ENCODE measurements around the gene BPI. TPM values are rescaled to one million over a fixed set of nuclear protein-coding genes. Genes with fewer than 3 reads are reported as not detected.

Gene BPI
- total and polyA plus RNA-seq, 12 donors: 0.01 to 1.6 (median 0.15) TPM; not detected in 7

GRCh38 chr20:38354227-38354626 is 50.3 kb downstream of the BPI start:
- intact Hi-C loops (cut with DNase I): no loop called here
- WGBS, 2 donors: 92 to 94% methylated on average over 10 of the region's 10 CpGs
- no peaks in the 10 kb centered on the region for H3K9me3 ChIP-seq
- H3K27ac ChIP-seq: no peak overlapping the region
- H3K27me3 ChIP-seq: no peaks in the 10 kb centered on the region
- peaks cover 0 to 13% (median 0%) of the 10 kb centered on the region in 9 donors for H3K4me1 ChIP-seq
- ATAC-seq (no peak), DNase-seq (no peak)
- no peak overlapping the region for H3K4me3 ChIP-seq
- no peaks in the 10 kb centered on the region for H3K36me3 ChIP-seq
- TF ChIP-seq CTCF (IDR thresholded peaks at IDR 0.05): no peak

GRCh38 chr20:38355161-38356012 is 51.4 kb downstream of the BPI start:
- Histone ChIP-seq H3K9me3 (no peaks in the 10 kb centered on the region), H3K27ac (no peak overlapping the region)
- 83 to 86% methylated on average over 18 of the region's 18 CpGs for WGBS, 2 donors

GRCh38 chr20:38357653-38358207 is 53.8 kb downstream of the BPI start:
- 81 to 90% methylated on average over 7 of the region's 7 CpGs for WGBS, 2 donors
- H3K27ac ChIP-seq: no peak overlapping the region

More at GRCh38 chr20:38355161-38356012, 51.4 kb downstream of the BPI start:
- no peak overlapping the region for H3K4me3 ChIP-seq
- DNase-seq: no peak
- peaks cover 0 to 13% (median 0%) of the 10 kb centered on the region in 9 donors for H3K4me1 ChIP-seq
- no peak for TF ChIP-seq CTCF (IDR thresholded peaks at IDR 0.05)
- intact Hi-C loops (cut with DNase I): no loop called here
- H3K36me3 ChIP-seq: no peaks in the 10 kb centered on the region
- no peaks in the 10 kb centered on the region for H3K27me3 ChIP-seq
- ATAC-seq: peak in 2 of 8 donors; percentile 21 to 51

GRCh38 chr20:38358556-38358955 is 54.6 kb downstream of the BPI start:
- 84 to 85% methylated on average over 7 of the region's 7 CpGs for WGBS, 2 donors
- H3K4me3 ChIP-seq: no peak overlapping the region

More at GRCh38 chr20:38357653-38358207, 53.8 kb downstream of the BPI start:
- Histone ChIP-seq H3K36me3 (no peaks in the 10 kb centered on the region), H3K27me3 (no peaks in the 10 kb centered on the region), H3K4me3 (no peak overlapping the region), H3K9me3 (no peaks in the 10 kb centered on the region), H3K4me1 (peaks cover 0 to 13% (median 0%) of the 10 kb centered on the region in 9 donors)
- intact Hi-C loops (cut with DNase I): no loop called here
- ATAC-seq (no peak), DNase-seq (no peak)
- no peak for TF ChIP-seq CTCF (IDR thresholded peaks at IDR 0.05)

More at GRCh38 chr20:38358556-38358955, 54.6 kb downstream of the BPI start:
- intact Hi-C loops (cut with DNase I): no loop called here
- peaks cover 0 to 13% (median 0%) of the 10 kb centered on the region in 9 donors for H3K4me1 ChIP-seq
- H3K9me3 ChIP-seq: no peaks in the 10 kb centered on the region
- H3K36me3 ChIP-seq: no peaks in the 10 kb centered on the region
- H3K27me3 ChIP-seq: no peaks in the 10 kb centered on the region
- no peak overlapping the region for H3K27ac ChIP-seq
- DNase-seq (no peak), ATAC-seq (no peak)
- TF ChIP-seq CTCF (IDR thresholded peaks at IDR 0.05): no peak
